KMS-11 (cell line): ENCODE data around the gene LINC00632.

Experiments
- H2AFZ ChIP-seq: fragments of 200-600 bp; sonication (generic); 2 replicates; pipeline ENCODE4 v1.6.1; 2016; ENCODE audit warnings: antibody characterized with exemption, mixed run types, low read depth
- H3K27ac ChIP-seq: fragments of 200-600 bp; sonication (generic); 2 replicates; pipeline ENCODE4 v1.6.1; 2016; ENCODE audit warnings: mild to moderate bottlenecking, mixed run types
- H3K27me3 ChIP-seq: fragments of 200-600 bp; sonication (generic); 2 replicates; pipeline ENCODE4 v1.6.1; 2017; ENCODE audit warnings: mild to moderate bottlenecking, low read depth, mixed run types, moderate library complexity; ENCODE audit not compliant: insufficient read depth
- H3K36me3 ChIP-seq: fragments of 200-600 bp; sonication (generic); 2 replicates; pipeline ENCODE4 v1.6.1; 2017; ENCODE audit warnings: mild to moderate bottlenecking, mixed run types; ENCODE audit not compliant: insufficient read depth
- H3K4me1 ChIP-seq: fragments of 200-600 bp; sonication (generic); 2 replicates; pipeline ENCODE4 v1.6.1; 2016; ENCODE audit warnings: mild to moderate bottlenecking, low read depth, mixed run types; ENCODE audit not compliant: poor library complexity, severe bottlenecking
- H3K4me2 ChIP-seq: fragments of 200-600 bp; sonication (generic); 2 replicates; pipeline ENCODE4 v1.7.0; 2016; ENCODE audit warnings: mild to moderate bottlenecking, mixed run types
- H3K4me3 ChIP-seq: fragments of 200-600 bp; sonication (generic); IDR thresholded peaks from 2 replicates; pipeline ENCODE4 v1.6.1; 2017; ENCODE audit warnings: low read depth, low read length, mixed read lengths; ENCODE audit not compliant: insufficient read depth
- H3K79me2 ChIP-seq: fragments of 200-600 bp; sonication (generic); 2 replicates; pipeline ENCODE4 v1.6.1; 2016; ENCODE audit warnings: low read depth, mixed run types; ENCODE audit not compliant: insufficient read depth
- H3K9ac ChIP-seq: fragments of 200-600 bp; sonication (generic); 2 replicates; pipeline ENCODE4 v1.6.1; 2016; ENCODE audit warnings: mild to moderate bottlenecking, mixed run types
- H4K20me1 ChIP-seq: fragments of 200-600 bp; sonication (generic); 2 replicates; pipeline ENCODE4 v1.6.1; 2016; ENCODE audit warnings: mild to moderate bottlenecking, mixed run types; ENCODE audit not compliant: insufficient read depth
- CTCF ChIP-seq: fragments of 200-600 bp; sonication (generic); conservative IDR thresholded peaks from 2 replicates; pipeline ENCODE4 v1.6.1; 2017; ENCODE audit warnings: low read depth, mild to moderate bottlenecking, antibody characterized with exemption, low read length, moderate library complexity, mixed read lengths

The LINC00632 gene

DNA sequence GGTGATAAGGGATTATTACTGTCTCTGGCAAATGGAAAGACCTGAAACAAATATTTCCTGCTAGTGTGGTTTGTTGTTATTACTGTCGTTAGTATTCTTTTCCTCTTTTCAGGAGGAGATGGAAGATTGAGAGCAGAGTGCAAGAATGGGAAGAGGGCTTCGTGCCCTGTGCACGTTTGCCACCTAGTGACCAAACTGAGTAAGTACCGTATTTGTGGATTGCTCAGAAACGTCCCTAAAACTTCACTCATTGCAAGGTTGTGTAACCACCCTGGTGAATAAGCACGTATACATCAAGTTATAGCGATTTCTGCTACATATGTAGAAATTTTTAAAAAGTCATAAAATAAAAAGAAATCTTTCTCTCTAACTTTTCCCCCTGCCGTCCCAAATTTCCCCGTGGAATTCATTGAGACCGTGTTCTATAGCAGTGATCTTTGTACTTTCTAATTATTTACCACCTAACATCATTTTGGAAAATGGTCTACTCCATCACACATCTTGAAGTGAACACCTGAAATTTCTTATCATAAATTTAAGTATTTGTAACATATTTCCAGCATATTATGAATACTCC, 24.3 kb downstream of the LINC00632 start:
- H2AFZ ChIP-seq = no peak overlapping the region
- no peaks in the 10 kb centered on the region for H3K79me2 ChIP-seq
- H3K4me2 ChIP-seq = no peak overlapping the region
- H3K9ac ChIP-seq = no peak overlapping the region
- H3K4me3 ChIP-seq = no peak overlapping the region
- H3K27me3 ChIP-seq = no peaks in the 10 kb centered on the region
- no peaks in the 10 kb centered on the region for H3K4me1 ChIP-seq
- no peaks in the 10 kb centered on the region for H3K36me3 ChIP-seq
- TF ChIP-seq CTCF = peak; percentile 69
- no peaks in the 10 kb centered on the region for H4K20me1 ChIP-seq
- no peak overlapping the region for H3K27ac ChIP-seq

- H3K4me2 ChIP-seq = peak overlapping the region; percentile 54; the same call in 1 of the 2 replicates
- no peaks in the 10 kb centered on the region for H4K20me1 ChIP-seq
- no peaks in the 10 kb centered on the region for H3K79me2 ChIP-seq
- H3K4me3 ChIP-seq = no peak overlapping the region
- no peak overlapping the region for H3K9ac ChIP-seq
- peak overlapping the region; percentile 76 for H3K27ac ChIP-seq
- H3K27me3 ChIP-seq = no peaks in the 10 kb centered on the region
- TF ChIP-seq CTCF = no peak
- no peaks in the 10 kb centered on the region for H3K36me3 ChIP-seq
- H3K4me1 ChIP-seq = peaks cover 45% of the 10 kb centered on the region
- H2AFZ ChIP-seq = peak overlapping the region; percentile 22; the same call in 1 of the 2 replicates
These were observed 34.5 kb downstream of the LINC00632 start for GRCh38 chrX:140744085-140744484.

DNA sequence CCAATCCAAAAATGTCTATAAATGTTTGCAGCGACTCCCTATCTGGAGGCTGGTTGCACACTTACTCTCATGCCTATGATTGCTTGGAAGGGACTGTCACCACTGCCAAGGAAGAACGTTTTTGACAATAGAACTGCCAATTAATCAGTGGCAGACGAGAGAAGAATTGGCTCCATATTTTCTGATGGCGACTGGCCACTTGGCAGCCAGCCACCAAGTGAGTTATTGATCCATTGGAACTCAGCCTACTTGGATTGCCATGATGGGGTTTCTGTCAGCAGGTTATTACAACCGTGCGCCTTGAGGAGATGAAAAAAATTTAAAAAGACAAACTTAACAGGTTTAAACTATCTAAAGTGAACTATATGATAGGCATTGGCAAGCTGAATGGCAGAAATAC, 47.4 kb downstream of the LINC00632 start:
- Histone ChIP-seq H3K4me1 (peaks cover 44% of the 10 kb centered on the region), H3K4me2 (no peak overlapping the region), H3K9ac (no peak overlapping the region), H3K27me3 (no peaks in the 10 kb centered on the region), H3K79me2 (no peaks in the 10 kb centered on the region), H3K36me3 (no peaks in the 10 kb centered on the region), H4K20me1 (no peaks in the 10 kb centered on the region), H3K4me3 (no peak overlapping the region), H2AFZ (no peak overlapping the region), H3K27ac (no peak overlapping the region)
- no peak for TF ChIP-seq CTCF

- peak overlapping the region; percentile 79 for H3K4me2 ChIP-seq
- H3K79me2 ChIP-seq = peaks cover 20% of the 10 kb centered on the region
- H3K4me1 ChIP-seq = peaks cover 45% of the 10 kb centered on the region
- H3K9ac ChIP-seq = no peak overlapping the region
- H3K27me3 ChIP-seq = no peaks in the 10 kb centered on the region
- no peaks in the 10 kb centered on the region for H3K36me3 ChIP-seq
- peak overlapping the region; percentile 49 for H2AFZ ChIP-seq
- H3K4me3 ChIP-seq = no peak overlapping the region
- peak overlapping the region; percentile 72 for H3K27ac ChIP-seq
- TF ChIP-seq CTCF = peak; percentile 72
- no peaks in the 10 kb centered on the region for H4K20me1 ChIP-seq
These were observed 52.5 kb downstream of the LINC00632 start for GRCh38 chrX:140762061-140762460.
